ENCODE data around the gene FNDC11.

FNDC11 gene

GRCh38 chr20:63539441-63540370 lies 14.3 kb upstream of the FNDC11 start:
- no peak for DNase-seq (ENCODE audit: low read depth in 2 of 2)

GRCh38 chr20:63540417-63541186 lies 13.4 kb upstream of the FNDC11 start:
- DNase-seq (ENCODE audit: low read depth in 2 of 2), result no peak

- no peak for DNase-seq (ENCODE audit: low read depth in 2 of 2)
Observed at GRCh38 chr20:63541371-63541770, 12.6 kb upstream of the FNDC11 start.

GRCh38 chr20:63542031-63542559 lies 11.9 kb upstream of the FNDC11 start:
- DNase-seq (ENCODE audit: low read depth in 2 of 2), result no peak

- DNase-seq (ENCODE audit: low read depth in 2 of 2), result no peak
Observed at GRCh38 chr20:63542696-63543095, 11.3 kb upstream of the FNDC11 start.

- DNase-seq (ENCODE audit: low read depth in 2 of 2), result no peak
Observed at GRCh38 chr20:63543131-63543530, 10.8 kb upstream of the FNDC11 start.

- DNase-seq (ENCODE audit: low read depth in 2 of 2), result no peak
Observed at GRCh38 chr20:63543733-63544132, 10.2 kb upstream of the FNDC11 start.

GRCh38 chr20:63544241-63544957 lies 9.6 kb upstream of the FNDC11 start:
- DNase-seq (ENCODE audit: low read depth in 2 of 2), result no peak

- DNase-seq (ENCODE audit: low read depth in 2 of 2), result no peak
Observed at GRCh38 chr20:63544958-63545516, 8.9 kb upstream of the FNDC11 start.

GRCh38 chr20:63545814-63546213 lies 8.1 kb upstream of the FNDC11 start:
- no peak for DNase-seq (ENCODE audit: low read depth in 2 of 2)

- no peak for DNase-seq (ENCODE audit: low read depth in 2 of 2)
Observed at GRCh38 chr20:63546256-63546955, 7.6 kb upstream of the FNDC11 start.

GRCh38 chr20:63546956-63547724 lies 6.8 kb upstream of the FNDC11 start:
- DNase-seq (ENCODE audit: low read depth in 2 of 2), result no peak

- no peak for DNase-seq (ENCODE audit: low read depth in 2 of 2)
Observed at GRCh38 chr20:63547725-63548480, 6.1 kb upstream of the FNDC11 start, which contains the start of gene SRMS. TSS of gene SRMS (minus strand) at chr20:63547749. CDS start at chr20:63547463, 286 bp downstream.

GRCh38 chr20:63548542-63548941 lies 5.4 kb upstream of the FNDC11 start:
- no peak for DNase-seq (ENCODE audit: low read depth in 2 of 2)

- DNase-seq (ENCODE audit: low read depth in 2 of 2), result no peak
Observed at GRCh38 chr20:63549019-63549418, 4.9 kb upstream of the FNDC11 start.

- DNase-seq (ENCODE audit: low read depth in 2 of 2), result no peak
Observed at GRCh38 chr20:63549679-63550282, 4.2 kb upstream of the FNDC11 start.

- no peak for DNase-seq (ENCODE audit: low read depth in 2 of 2)
Observed at GRCh38 chr20:63551068-63551467, 2.9 kb upstream of the FNDC11 start.

GRCh38 chr20:63552481-63553249 lies 1.3 kb upstream of the FNDC11 start:
- no peak for DNase-seq (ENCODE audit: low read depth in 2 of 2)

Data from stimulated activated CD4-positive, alpha-beta T cell treated with anti-CD3 and anti-CD28 coated beads, Interleukin-15, amount 100 ng/mL, for 48 hours (primary cell).